ENCODE data around the gene NLRP5. TPM values are rescaled to one million over a fixed set of nuclear protein-coding genes. Genes with fewer than 3 reads are reported as not detected.
A peak's percentile ranks its signal among the peaks of the same experiment; 100 is the strongest.
"Not testable (repeated sequence)": the region's sequence is repeated elsewhere in the genome, so short reads cannot be mapped to it uniquely, and the experiment has no call there.

Gene NLRP5
- total RNA-seq, 1 experiment from 2014 or later = not detected

DNA sequence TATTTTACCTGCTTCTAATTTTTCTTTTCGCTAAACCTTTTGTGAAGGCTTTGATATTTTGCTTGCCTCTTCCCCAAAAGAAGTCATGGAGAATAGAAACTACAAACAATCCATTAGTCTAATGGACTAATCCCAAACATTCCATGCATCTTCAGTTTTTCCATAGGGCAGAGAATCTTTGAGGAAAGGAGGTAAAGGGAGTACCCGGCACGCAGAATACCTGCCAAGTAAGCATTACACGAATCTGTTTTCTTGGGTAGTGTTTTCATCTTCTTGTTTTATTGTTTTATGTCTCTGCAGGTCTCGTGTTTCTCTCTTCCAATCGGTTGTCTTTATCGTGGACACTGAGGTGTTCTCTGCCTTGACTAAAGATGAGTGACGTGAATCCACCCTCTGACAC, 39.0 kb upstream of the NLRP5 start, which contains the start of gene NLRP8:
Gene NLRP8 (plus strand): TSS at position 301 of the 400 bp plus-strand sequence.
- Histone ChIP-seq H3K4me1 (no peaks in the 10 kb centered on the region), H3K4me3 (ENCODE audit: low read depth, low read length) (no peak within 1 kb of the TSS), H3K36me3 (ENCODE audit: control insufficient read depth, insufficient read depth, low read length) (no peaks in the 10 kb centered on the region), H3K27me3 (replicated peaks; ENCODE audit: control insufficient read depth, insufficient read depth, low read length) (no peaks in the 10 kb centered on the region), H3K9me3 (0 out of 2 replicates have a peak, but pooled peaks cover 4% of the 10 kb centered on the region)
- Mint-ChIP-seq H3K9me3 (ENCODE audit: unreplicated experiment) (peaks cover 10% of the 10 kb centered on the region), H3K27me3 (ENCODE audit: insufficient read depth, unreplicated experiment) (no peaks in the 10 kb centered on the region), H3K27ac (ENCODE audit: unreplicated experiment) (no peak within 1 kb of the TSS), H3K4me1 (ENCODE audit: low read depth, unreplicated experiment) (no peaks in the 10 kb centered on the region), H3K4me3 (ENCODE audit: unreplicated experiment) (no peak within 1 kb of the TSS), H3K36me3 (ENCODE audit: insufficient read depth, unreplicated experiment) (no peaks in the 10 kb centered on the region)
- no TSS peak for BruUV-seq (replicated peaks)
- DNase-seq = no peak
- POLR2A ChIA-PET = no interaction called here
- intact Hi-C loops (cut with micrococcal nuclease; ENCODE audit: unreplicated experiment) = no loop called here
- TF ChIP-seq CTCF (IDR thresholded peaks at IDR 0.05; ENCODE audit: insufficient read depth in 1 of 2, low read depth in 1 of 2, low read length in 1 of 2, severe bottlenecking in 1 of 2, unreplicated experiment in 1 of 2) = no peak
- CTCF ChIA-PET = no interaction called here

DNA sequence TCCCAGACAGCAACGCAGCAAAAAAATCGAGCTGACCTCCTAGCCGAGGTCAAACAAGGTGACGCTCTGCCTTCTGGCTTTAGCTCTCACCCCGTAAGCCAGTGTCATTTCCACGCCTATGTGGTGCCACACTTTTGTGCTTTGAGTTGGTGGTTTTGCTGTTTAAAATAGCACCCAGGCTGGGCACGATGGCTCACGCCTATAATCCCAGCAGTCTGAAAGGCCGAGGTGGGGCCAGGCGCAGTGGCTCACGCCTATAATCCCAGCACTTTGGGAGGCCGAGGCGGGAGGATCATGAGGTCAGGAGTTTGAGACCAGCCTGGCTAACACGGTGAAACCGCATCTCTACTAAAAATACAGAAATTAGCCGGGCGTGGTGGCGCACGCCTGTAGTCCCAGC, 36.0 kb upstream of the NLRP5 start:
- not testable (repeated sequence) for H3K4me1 Mint-ChIP-seq (ENCODE audit: low read depth, unreplicated experiment)

DNA sequence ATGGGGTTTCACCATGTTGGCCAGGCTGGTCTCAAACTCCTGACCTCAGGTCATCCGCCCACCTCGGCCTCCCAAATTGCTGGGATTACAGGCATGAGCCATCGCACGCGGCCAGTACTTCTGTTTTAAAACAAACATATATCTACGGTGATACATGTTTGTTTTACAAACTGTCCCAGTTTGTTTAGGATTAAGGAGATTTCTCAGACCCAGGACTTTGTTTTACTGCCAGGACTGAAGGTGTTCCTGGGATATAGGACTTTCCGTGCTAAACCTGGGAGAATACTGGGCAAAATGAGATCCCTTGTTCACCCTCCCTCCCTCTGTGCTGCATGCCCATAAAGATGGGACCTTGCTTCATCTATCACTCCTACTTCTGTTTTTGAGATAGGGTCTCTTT, 30.1 kb upstream of the NLRP5 start:
- Histone ChIP-seq H3K9me3 (no peaks in the 10 kb centered on the region), H3K4me1 (peaks cover 6% of the 10 kb centered on the region; the same call in 1 of the 2 replicates), H3K27me3 (replicated peaks; ENCODE audit: control insufficient read depth, insufficient read depth, low read length) (no peaks in the 10 kb centered on the region), H3K4me3 (ENCODE audit: low read depth, low read length) (no peak overlapping the region), H3K36me3 (ENCODE audit: control insufficient read depth, insufficient read depth, low read length) (no peaks in the 10 kb centered on the region)
- no peaks in the 10 kb centered on the region for H3K9me3 Mint-ChIP-seq (ENCODE audit: unreplicated experiment)
- CTCF ChIA-PET = no interaction called here
- DNase-seq = peak; percentile 2 to 46
- no peaks in the 10 kb centered on the region for H3K4me1 Mint-ChIP-seq (ENCODE audit: low read depth, unreplicated experiment)
- no peak overlapping the region for H3K4me3 Mint-ChIP-seq (ENCODE audit: unreplicated experiment)
- H3K27ac Mint-ChIP-seq (ENCODE audit: unreplicated experiment) = no peak overlapping the region
- intact Hi-C loops (cut with micrococcal nuclease; ENCODE audit: unreplicated experiment) = no loop called here
- no peak for TF ChIP-seq CTCF (IDR thresholded peaks at IDR 0.05; ENCODE audit: insufficient read depth in 1 of 2, low read depth in 1 of 2, low read length in 1 of 2, severe bottlenecking in 1 of 2, unreplicated experiment in 1 of 2)
- BruUV-seq (replicated peaks) = no TSS peak
- H3K27me3 Mint-ChIP-seq (ENCODE audit: insufficient read depth, unreplicated experiment) = no peaks in the 10 kb centered on the region
- POLR2A ChIA-PET = no interaction called here
- H3K36me3 Mint-ChIP-seq (ENCODE audit: insufficient read depth, unreplicated experiment) = no peaks in the 10 kb centered on the region

More for the DNA sequence above, 36.0 kb upstream of the NLRP5 start:
- H3K27me3 Mint-ChIP-seq (ENCODE audit: insufficient read depth, unreplicated experiment); POLR2A ChIA-PET; H3K4me3 ChIP-seq (ENCODE audit: low read depth, low read length); H3K4me1 ChIP-seq; H3K27ac Mint-ChIP-seq (ENCODE audit: unreplicated experiment); H3K36me3 ChIP-seq (ENCODE audit: control insufficient read depth, insufficient read depth, low read length); CTCF ChIA-PET; H3K36me3 Mint-ChIP-seq (ENCODE audit: insufficient read depth, unreplicated experiment); DNase-seq; BruUV-seq (replicated peaks); H3K9me3 ChIP-seq; H3K9me3 Mint-ChIP-seq (ENCODE audit: unreplicated experiment); H3K27me3 ChIP-seq (replicated peaks; ENCODE audit: control insufficient read depth, insufficient read depth, low read length); intact Hi-C loops (cut with micrococcal nuclease; ENCODE audit: unreplicated experiment); H3K4me3 Mint-ChIP-seq (ENCODE audit: unreplicated experiment): not testable (repeated sequence)

DNA sequence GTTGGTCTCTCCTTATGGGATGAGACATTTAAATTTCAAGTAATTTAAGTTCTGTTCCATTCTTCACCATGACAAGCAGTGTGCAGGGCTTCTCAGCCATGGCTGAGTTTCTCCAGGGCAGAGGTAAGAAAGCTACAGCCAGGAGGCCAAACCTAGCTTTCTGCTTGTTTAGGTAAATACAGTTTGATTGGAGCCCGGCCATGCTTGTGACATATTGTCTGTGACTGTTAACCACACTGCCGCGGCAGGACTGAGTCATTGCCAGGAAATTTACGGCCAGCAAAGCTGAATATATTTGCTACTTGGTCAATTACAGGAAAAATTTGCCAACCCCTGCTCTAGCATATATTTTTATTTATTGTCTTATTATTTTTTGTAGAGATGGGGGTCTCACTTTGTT, 28.2 kb upstream of the NLRP5 start:
- no peaks in the 10 kb centered on the region for H3K36me3 Mint-ChIP-seq (ENCODE audit: insufficient read depth, unreplicated experiment)

More for the DNA sequence above, 28.2 kb upstream of the NLRP5 start:
- ChIA-PET CTCF (no interaction called here), POLR2A (no interaction called here)
- H3K4me3 ChIP-seq (ENCODE audit: low read depth, low read length) = no peak overlapping the region
- DNase-seq = no peak
- intact Hi-C loops (cut with micrococcal nuclease; ENCODE audit: unreplicated experiment) = no loop called here
- no TSS peak for BruUV-seq (replicated peaks)
- no peaks in the 10 kb centered on the region for H3K36me3 ChIP-seq (ENCODE audit: control insufficient read depth, insufficient read depth, low read length)
- TF ChIP-seq CTCF (IDR thresholded peaks at IDR 0.05; ENCODE audit: insufficient read depth in 1 of 2, low read depth in 1 of 2, low read length in 1 of 2, severe bottlenecking in 1 of 2, unreplicated experiment in 1 of 2) = no peak
- H3K27me3 ChIP-seq (replicated peaks; ENCODE audit: control insufficient read depth, insufficient read depth, low read length) = no peaks in the 10 kb centered on the region
- H3K9me3 ChIP-seq = no peaks in the 10 kb centered on the region
- Mint-ChIP-seq H3K9me3 (ENCODE audit: unreplicated experiment) (no peaks in the 10 kb centered on the region), H3K4me1 (ENCODE audit: low read depth, unreplicated experiment) (no peaks in the 10 kb centered on the region), H3K4me3 (ENCODE audit: unreplicated experiment) (no peak overlapping the region), H3K27ac (ENCODE audit: unreplicated experiment) (no peak overlapping the region), H3K27me3 (ENCODE audit: insufficient read depth, unreplicated experiment) (no peaks in the 10 kb centered on the region)
- H3K4me1 ChIP-seq = peaks cover 6% of the 10 kb centered on the region; the same call in 1 of the 2 replicates

Data from Caco-2 (cell line).